ENCODE results near the gene ZNF821.
"Not testable (repeated sequence)": the region's sequence is repeated elsewhere in the genome, so short reads cannot be mapped to it uniquely, and the experiment has no call there.

ZNF821 gene

DNA sequence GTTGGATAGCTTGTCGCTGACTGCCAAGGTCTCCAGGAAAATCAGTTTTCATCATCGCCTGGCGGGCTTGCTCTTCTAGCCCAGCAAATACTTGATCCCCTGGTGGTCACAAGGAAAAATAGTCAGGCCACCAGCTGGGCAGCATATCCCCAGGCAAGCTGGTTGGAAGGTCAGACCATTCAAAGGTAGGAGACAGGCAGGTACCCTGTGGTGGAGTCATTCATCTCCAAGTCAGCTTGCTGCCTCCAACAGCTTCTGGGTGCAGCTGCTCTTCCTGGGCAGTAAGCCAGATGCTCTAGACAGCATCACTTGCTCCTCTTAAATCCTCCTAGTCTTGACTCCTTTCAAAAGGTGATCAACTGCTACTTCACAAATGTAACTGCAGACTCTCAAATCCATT, 16.0 kb downstream of the ZNF821 start:
- ATAC-seq, result no peak

DNA sequence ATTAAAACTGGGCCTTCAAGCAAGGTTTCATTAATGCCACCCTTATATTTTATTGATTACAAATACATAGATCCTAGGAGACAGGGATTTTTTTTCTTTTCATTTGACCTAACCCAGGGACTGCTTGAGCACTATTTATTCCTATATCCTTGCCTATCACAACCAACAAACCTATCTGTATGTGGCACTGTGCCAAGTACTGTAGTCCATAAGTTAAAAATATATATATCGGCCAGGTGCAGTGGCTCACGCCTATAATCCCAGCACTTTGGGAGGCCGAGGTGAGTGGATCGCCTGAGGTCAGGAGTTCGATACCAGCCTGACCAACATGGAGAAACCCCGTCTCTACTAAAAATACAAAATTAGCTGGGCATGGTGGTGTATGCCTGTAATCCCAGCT, 16.8 kb downstream of the ZNF821 start:
- ATAC-seq, result not testable (repeated sequence)

More for the DNA sequence above, 16.0 kb downstream of the ZNF821 start:
- TF ChIP-seq, protein P1, sequence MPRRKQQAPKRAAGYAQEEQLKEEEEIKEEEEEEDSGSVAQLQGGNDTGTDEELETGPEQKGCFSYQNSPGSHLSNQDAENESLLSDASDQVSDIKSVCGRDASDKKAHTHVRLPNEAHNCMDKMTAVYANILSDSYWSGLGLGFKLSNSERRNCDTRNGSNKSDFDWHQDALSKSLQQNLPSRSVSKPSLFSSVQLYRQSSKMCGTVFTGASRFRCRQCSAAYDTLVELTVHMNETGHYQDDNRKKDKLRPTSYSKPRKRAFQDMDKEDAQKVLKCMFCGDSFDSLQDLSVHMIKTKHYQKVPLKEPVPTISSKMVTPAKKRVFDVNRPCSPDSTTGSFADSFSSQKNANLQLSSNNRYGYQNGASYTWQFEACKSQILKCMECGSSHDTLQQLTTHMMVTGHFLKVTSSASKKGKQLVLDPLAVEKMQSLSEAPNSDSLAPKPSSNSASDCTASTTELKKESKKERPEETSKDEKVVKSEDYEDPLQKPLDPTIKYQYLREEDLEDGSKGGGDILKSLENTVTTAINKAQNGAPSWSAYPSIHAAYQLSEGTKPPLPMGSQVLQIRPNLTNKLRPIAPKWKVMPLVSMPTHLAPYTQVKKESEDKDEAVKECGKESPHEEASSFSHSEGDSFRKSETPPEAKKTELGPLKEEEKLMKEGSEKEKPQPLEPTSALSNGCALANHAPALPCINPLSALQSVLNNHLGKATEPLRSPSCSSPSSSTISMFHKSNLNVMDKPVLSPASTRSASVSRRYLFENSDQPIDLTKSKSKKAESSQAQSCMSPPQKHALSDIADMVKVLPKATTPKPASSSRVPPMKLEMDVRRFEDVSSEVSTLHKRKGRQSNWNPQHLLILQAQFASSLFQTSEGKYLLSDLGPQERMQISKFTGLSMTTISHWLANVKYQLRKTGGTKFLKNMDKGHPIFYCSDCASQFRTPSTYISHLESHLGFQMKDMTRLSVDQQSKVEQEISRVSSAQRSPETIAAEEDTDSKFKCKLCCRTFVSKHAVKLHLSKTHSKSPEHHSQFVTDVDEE (CRISPR knock-in tag; IDR thresholded peaks at IDR 0.05), result no peak
- no peak for TF ChIP-seq CSDC2 (CRISPR knock-in tag; IDR thresholded peaks at IDR 0.05)
- TF ChIP-seq ARNTL (CRISPR knock-in tag; IDR thresholded peaks at IDR 0.05; ENCODE audit: borderline replicate concordance, low read depth), result no peak
- no peak for TF ChIP-seq PPARA (CRISPR knock-in tag; IDR thresholded peaks at IDR 0.05; ENCODE audit: borderline replicate concordance)
- no peak for TF ChIP-seq ZNF565 (CRISPR knock-in tag; conservative IDR thresholded peaks at IDR 0.05; ENCODE audit: low read depth)
- no peak for TF ChIP-seq TCF4 (CRISPR knock-in tag; IDR thresholded peaks at IDR 0.05; ENCODE audit: borderline replicate concordance)
- TF ChIP-seq, protein P2, sequence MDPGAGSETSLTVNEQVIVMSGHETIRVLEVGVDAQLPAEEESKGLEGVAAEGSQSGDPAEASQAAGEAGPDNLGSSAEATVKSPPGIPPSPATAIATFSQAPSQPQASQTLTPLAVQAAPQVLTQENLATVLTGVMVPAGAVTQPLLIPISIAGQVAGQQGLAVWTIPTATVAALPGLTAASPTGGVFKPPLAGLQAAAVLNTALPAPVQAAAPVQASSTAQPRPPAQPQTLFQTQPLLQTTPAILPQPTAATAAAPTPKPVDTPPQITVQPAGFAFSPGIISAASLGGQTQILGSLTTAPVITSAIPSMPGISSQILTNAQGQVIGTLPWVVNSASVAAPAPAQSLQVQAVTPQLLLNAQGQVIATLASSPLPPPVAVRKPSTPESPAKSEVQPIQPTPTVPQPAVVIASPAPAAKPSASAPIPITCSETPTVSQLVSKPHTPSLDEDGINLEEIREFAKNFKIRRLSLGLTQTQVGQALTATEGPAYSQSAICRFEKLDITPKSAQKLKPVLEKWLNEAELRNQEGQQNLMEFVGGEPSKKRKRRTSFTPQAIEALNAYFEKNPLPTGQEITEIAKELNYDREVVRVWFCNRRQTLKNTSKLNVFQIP (CRISPR knock-in tag; IDR thresholded peaks at IDR 0.05; ENCODE audit: borderline replicate concordance, low read depth), result no peak
- no peak for TF ChIP-seq ISL1 (CRISPR knock-in tag; IDR thresholded peaks at IDR 0.05)
- TF ChIP-seq ZNF8 (CRISPR knock-in tag; IDR thresholded peaks at IDR 0.05), result no peak
- TF ChIP-seq ZFP30 (CRISPR knock-in tag; IDR thresholded peaks at IDR 0.05), result no peak

DNA sequence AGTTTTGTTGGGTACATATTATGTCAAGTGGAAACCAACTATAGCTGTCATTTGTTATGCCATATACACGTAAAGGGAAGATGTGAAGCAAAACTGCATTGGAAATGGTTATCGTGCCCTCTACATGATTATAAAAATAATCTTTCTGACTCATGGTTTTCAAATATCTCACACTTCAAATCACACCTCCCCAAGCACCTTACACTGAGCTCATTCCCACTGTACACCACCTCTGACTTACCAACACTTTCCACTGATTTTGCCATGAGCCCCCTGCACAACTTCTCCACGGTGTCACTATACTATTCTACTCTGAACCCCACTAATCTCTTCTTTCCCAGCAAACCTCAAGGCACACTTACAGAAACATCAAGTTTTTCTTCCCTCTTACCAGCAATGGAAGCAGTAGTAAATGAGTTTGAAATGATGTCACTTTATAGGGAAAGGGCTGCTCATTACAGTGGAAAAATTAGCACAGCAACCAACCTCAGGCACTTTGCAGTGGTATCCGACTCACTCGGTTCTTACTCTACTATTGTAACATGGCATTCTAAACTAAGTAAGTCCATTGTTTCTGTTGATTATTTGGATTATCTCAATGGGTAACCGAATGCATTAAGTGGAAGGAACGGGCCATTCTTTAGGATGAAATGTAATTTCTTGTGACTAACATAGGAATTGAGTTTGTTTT, 18.7 kb downstream of the ZNF821 start:
- no peak for TF ChIP-seq ARNTL (CRISPR knock-in tag; IDR thresholded peaks at IDR 0.05; ENCODE audit: borderline replicate concordance, low read depth)
- no peak for TF ChIP-seq ZNF565 (CRISPR knock-in tag; conservative IDR thresholded peaks at IDR 0.05; ENCODE audit: low read depth)
- TF ChIP-seq ESRRG (CRISPR knock-in tag; IDR thresholded peaks at IDR 0.05), result no peak
- TF ChIP-seq TOX (CRISPR knock-in tag; IDR thresholded peaks at IDR 0.05; ENCODE audit: borderline replicate concordance), result no peak
- TF ChIP-seq, protein P1 (CRISPR knock-in tag; IDR thresholded peaks at IDR 0.05), result no peak
- TF ChIP-seq, protein P3, sequence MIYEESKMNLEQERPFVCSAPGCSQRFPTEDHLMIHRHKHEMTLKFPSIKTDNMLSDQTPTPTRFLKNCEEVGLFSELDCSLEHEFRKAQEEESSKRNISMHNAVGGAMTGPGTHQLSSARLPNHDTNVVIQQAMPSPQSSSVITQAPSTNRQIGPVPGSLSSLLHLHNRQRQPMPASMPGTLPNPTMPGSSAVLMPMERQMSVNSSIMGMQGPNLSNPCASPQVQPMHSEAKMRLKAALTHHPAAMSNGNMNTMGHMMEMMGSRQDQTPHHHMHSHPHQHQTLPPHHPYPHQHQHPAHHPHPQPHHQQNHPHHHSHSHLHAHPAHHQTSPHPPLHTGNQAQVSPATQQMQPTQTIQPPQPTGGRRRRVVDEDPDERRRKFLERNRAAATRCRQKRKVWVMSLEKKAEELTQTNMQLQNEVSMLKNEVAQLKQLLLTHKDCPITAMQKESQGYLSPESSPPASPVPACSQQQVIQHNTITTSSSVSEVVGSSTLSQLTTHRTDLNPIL (CRISPR knock-in tag; IDR thresholded peaks at IDR 0.05; ENCODE audit: low read depth), result no peak
- TF ChIP-seq SNAI2 (CRISPR knock-in tag; IDR thresholded peaks at IDR 0.05), result no peak
- TF ChIP-seq ZC3H10 (CRISPR knock-in tag; IDR thresholded peaks at IDR 0.05), result no peak
- TF ChIP-seq, protein P4, sequence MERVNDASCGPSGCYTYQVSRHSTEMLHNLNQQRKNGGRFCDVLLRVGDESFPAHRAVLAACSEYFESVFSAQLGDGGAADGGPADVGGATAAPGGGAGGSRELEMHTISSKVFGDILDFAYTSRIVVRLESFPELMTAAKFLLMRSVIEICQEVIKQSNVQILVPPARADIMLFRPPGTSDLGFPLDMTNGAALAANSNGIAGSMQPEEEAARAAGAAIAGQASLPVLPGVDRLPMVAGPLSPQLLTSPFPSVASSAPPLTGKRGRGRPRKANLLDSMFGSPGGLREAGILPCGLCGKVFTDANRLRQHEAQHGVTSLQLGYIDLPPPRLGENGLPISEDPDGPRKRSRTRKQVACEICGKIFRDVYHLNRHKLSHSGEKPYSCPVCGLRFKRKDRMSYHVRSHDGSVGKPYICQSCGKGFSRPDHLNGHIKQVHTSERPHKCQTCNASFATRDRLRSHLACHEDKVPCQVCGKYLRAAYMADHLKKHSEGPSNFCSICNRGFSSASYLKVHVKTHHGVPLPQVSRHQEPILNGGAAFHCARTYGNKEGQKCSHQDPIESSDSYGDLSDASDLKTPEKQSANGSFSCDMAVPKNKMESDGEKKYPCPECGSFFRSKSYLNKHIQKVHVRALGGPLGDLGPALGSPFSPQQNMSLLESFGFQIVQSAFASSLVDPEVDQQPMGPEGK (CRISPR knock-in tag; IDR thresholded peaks at IDR 0.05; ENCODE audit: borderline replicate concordance), result no peak
- no peak for TF ChIP-seq ISL1 (CRISPR knock-in tag; IDR thresholded peaks at IDR 0.05)
- no peak for TF ChIP-seq PPARA (CRISPR knock-in tag; IDR thresholded peaks at IDR 0.05; ENCODE audit: borderline replicate concordance)
- TF ChIP-seq BACH2 (CRISPR knock-in tag; IDR thresholded peaks at IDR 0.05; ENCODE audit: borderline replicate concordance), result no peak
- no peak for TF ChIP-seq OSR1 (CRISPR knock-in tag; IDR thresholded peaks at IDR 0.05)
- no peak for TF ChIP-seq TCF4 (CRISPR knock-in tag; IDR thresholded peaks at IDR 0.05; ENCODE audit: borderline replicate concordance)
- TF ChIP-seq RARB (CRISPR knock-in tag; IDR thresholded peaks at IDR 0.05), result no peak
- TF ChIP-seq, protein P5, sequence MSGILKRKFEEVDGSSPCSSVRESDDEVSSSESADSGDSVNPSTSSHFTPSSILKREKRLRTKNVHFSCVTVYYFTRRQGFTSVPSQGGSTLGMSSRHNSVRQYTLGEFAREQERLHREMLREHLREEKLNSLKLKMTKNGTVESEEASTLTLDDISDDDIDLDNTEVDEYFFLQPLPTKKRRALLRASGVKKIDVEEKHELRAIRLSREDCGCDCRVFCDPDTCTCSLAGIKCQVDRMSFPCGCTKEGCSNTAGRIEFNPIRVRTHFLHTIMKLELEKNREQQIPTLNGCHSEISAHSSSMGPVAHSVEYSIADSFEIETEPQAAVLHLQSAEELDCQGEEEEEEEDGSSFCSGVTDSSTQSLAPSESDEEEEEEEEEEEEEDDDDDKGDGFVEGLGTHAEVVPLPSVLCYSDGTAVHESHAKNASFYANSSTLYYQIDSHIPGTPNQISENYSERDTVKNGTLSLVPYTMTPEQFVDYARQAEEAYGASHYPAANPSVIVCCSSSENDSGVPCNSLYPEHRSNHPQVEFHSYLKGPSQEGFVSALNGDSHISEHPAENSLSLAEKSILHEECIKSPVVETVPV (CRISPR knock-in tag; IDR thresholded peaks at IDR 0.05), result no peak
- no peak for ATAC-seq

All from SK-N-SH treated with all-trans-retinoic acid at 6 μM for 48 hours (cell line).